Loucy (cell line): Measurements from ENCODE around the gene APLP1.

Experiments used
- CTCF ChIP-seq: fragments of 200-600 bp; sonication (generic); conservative IDR thresholded peaks from 2 replicates; pipeline ENCODE4 v1.5.1; 2014; ENCODE audit warnings: mild to moderate bottlenecking, antibody characterized with exemption, low read length
- EZH2phosphoT487 ChIP-seq: fragments of 200-600 bp; IDR thresholded peaks from 2 replicates; pipeline ENCODE4 v1.6.1; 2018; ENCODE audit warnings: antibody characterized with exemption, mild to moderate bottlenecking, moderate library complexity, borderline replicate concordance

DNA sequence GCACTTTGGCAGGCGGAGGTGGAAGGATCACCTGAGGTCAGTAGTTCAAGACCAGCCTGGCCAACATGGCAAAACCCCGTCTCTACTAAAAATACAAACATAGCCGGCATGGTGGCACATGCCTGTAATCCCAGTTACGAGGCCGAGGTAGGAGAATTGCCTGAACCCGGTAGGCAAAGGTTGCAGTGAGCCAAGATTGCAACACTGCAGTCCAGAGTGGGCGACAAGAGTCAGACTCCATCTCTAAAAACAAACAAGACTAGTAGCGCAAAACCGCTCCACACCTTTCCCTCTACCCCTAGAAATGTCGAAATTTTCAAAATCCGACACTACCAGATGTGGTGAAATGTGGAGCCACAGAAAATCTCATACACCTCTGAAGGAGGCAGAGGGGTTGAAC is 50.9 kb downstream of the APLP1 start:
- TF ChIP-seq EZH2phosphoT487: no peak
- no peak for TF ChIP-seq CTCF
